HepG2 (cell line): Measurements from ENCODE around the gene FRMD4A. TPM values are rescaled to one million over a fixed set of nuclear protein-coding genes. Genes with fewer than 3 reads are reported as not detected.
"Not testable (repeated sequence)": the region's sequence is repeated elsewhere in the genome, so short reads cannot be mapped to it uniquely, and the experiment has no call there.

Source experiments
- ATAC-seq: fragments of 200-7000 bp; cut with Tn5 transposase; 3 replicates; pipeline ENCODE4 v1.9.1; 2020; ENCODE audit warnings: mild to moderate bottlenecking, moderate library complexity
- BruUV-seq: library from RNA; stranded (reverse); fragments of 400-500 nt; replicated peaks from 2 replicates; lab custom pipeline; 2021; lab: Mats Ljungman, UMichigan
- CTCF ChIA-PET: fragments of 300-600 bp; formaldehyde crosslinking; extraction: SDS; loops from one replicate; lab custom pipeline; 2021; ENCODE audit warnings: low total read pairs, inconsistent platforms, low intra/inter-chr PET ratio; lab: Yijun Ruan, JAX
- POLR2A ChIA-PET: fragments of 350-600 bp; sonication (Branson Sonifier 250); formaldehyde crosslinking; loops from one replicate; lab custom pipeline; 2020; ENCODE audit warnings: antibody characterized with exemption, inconsistent platforms; lab: Yijun Ruan, JAX
- DNase-seq: peaks from one replicate; pipeline ENCODE4 v3.0.0-alpha.2; 2015; ENCODE audit warnings: low spot score
- FAIRE-seq: peaks from 3 replicates; lab custom pipeline; 2011; peaks lifted over from hg19 to GRCh38; lab: Jason Lieb, UNC
- H2AFZ ChIP-seq: one replicate; pipeline ENCODE4 v1.6.1; 2011; ENCODE audit warnings: low read length, inconsistent platforms
- H3K27ac ChIP-seq: fragments of 300-600 bp; 3 replicates; pipeline ENCODE4 v1.8.0; 2011; ENCODE audit warnings: mixed run types, mild to moderate bottlenecking, mixed read lengths, low read length, inconsistent platforms; ENCODE audit not compliant: insufficient read depth; ENCODE audit errors: extremely low read length
- H3K27me3 ChIP-seq, 2 experiments: fragments of 200-600 bp in 1 of 2; 2 replicates in 1 of 2; 3 replicates in 1 of 2; pipeline versions ENCODE4 v1.6.0 to v1.8.0; 2011; ENCODE audit warnings: low read length in 2 of 2, mild to moderate bottlenecking in 2 of 2, moderate library complexity in 2 of 2, inconsistent platforms in 1 of 2; ENCODE audit not compliant: insufficient read depth in 2 of 2, control insufficient read depth in 1 of 2
- H3K36me3 ChIP-seq, 2 experiments: fragments of 200-600 bp in 1 of 2; replicated peaks in 1 of 2; 2 replicates in 1 of 2; 3 replicates in 1 of 2; pipeline versions ENCODE4 v1.5.1 to v1.8.0; 2011; ENCODE audit warnings: low read length in 2 of 2, inconsistent platforms in 1 of 2; ENCODE audit not compliant: insufficient read depth in 2 of 2, control insufficient read depth in 1 of 2
- H3K4me1 ChIP-seq: 2 replicates; pipeline ENCODE4 v1.5.1; 2012; ENCODE audit warnings: low read length, inconsistent platforms; ENCODE audit not compliant: insufficient read depth
- H3K4me2 ChIP-seq: 2 replicates; pipeline ENCODE4 v1.6.0; 2011; ENCODE audit warnings: low read depth, low read length, inconsistent platforms
- H3K4me3 ChIP-seq, 3 experiments: fragments of 200-600 bp in 1 of 3; sonication (generic), shearing (Covaris generic) in 1 of 3; replicated peaks in 1 of 3; 2 replicates each; pipeline ENCODE4 v1.5.1; 2011 to 2016; ENCODE audit warnings: low read length in 3 of 3, inconsistent platforms in 2 of 3, low read depth in 2 of 3, mild to moderate bottlenecking in 2 of 3, control low read depth in 1 of 3, mixed read lengths in 1 of 3; ENCODE audit not compliant: insufficient read depth in 1 of 3
- H3K79me2 ChIP-seq: one replicate; pipeline ENCODE4 v1.6.1; 2011; ENCODE audit warnings: low read length, inconsistent platforms; ENCODE audit not compliant: insufficient read depth
- H3K9ac ChIP-seq: 2 replicates; pipeline ENCODE4 v1.6.0; 2011; ENCODE audit warnings: mild to moderate bottlenecking, low read depth, low read length, inconsistent platforms; ENCODE audit not compliant: insufficient read depth
- H3K9me3 ChIP-seq: 2 replicates; pipeline ENCODE4 v1.5.1; 2012; ENCODE audit warnings: mild to moderate bottlenecking, low read length
- H4K20me1 ChIP-seq: 2 replicates; pipeline ENCODE4 v1.6.0; 2011; ENCODE audit warnings: inconsistent platforms, mild to moderate bottlenecking, low read length, moderate library complexity; ENCODE audit not compliant: insufficient read depth
- ELF1 ChIP-seq: sonication (generic); formaldehyde crosslinking; IDR thresholded peaks from 2 replicates; pipeline ENCODE4 v1.4.0; 2020; ENCODE audit warnings: missing genetic modification reagents
- RFX1 ChIP-seq: fragments of 450-650 bp; IDR thresholded peaks from 2 replicates; pipeline ENCODE4 v1.6.1; 2017
- TGIF2 ChIP-seq: IDR thresholded peaks from 2 replicates; pipeline ENCODE4 v1.6.1; 2016; ENCODE audit warnings: control low read depth, missing compliant biosample characterization
- WGBS: methylation state at CpG from one replicate; pipeline ENCODE4 v1.1.6; 2017; ENCODE audit warnings: low lambda C conversion rate; 5-methylcytosine and 5-hydroxymethylcytosine counted together
- in situ Hi-C: cut with HindIII; loops from 2 replicates; pipeline ENCODE4 v1.10.0; 2017; ENCODE audit warnings: low pct_unique_long_range_greater_than_20kb; ENCODE audit not compliant: extremely low pct_ligation_motif_present
- intact Hi-C: fragments of 100-400 bp; cut with micrococcal nuclease; formaldehyde crosslinking; loops from one replicate; pipeline ENCODE4 v1.10.0; 2022; ENCODE audit not compliant: unreplicated experiment
- polyA plus RNA-seq, 8 experiments: library from polyadenylated mRNA; depleted of rRNA in 3 of 8; stranded (reverse) in 7 of 8; unstranded in 1 of 8; fragments of >200 nt; fragmentation: Illumina TruSeq in 4 of 8; extraction: Trizol in 4 of 8; gene quantifications; 2 replicates each; pipeline versions ENCODE4 v1.2.1 to v1.2.3, GENCODE V29; 2011 to 2016; ENCODE audit warnings: low read depth in 4 of 8, missing spikeins in 1 of 8, mixed read lengths in 1 of 8; ENCODE audit not compliant: insufficient read depth in 1 of 8
- total RNA-seq, 5 experiments: library from RNA; depleted of rRNA; stranded (reverse); fragments of >200 nt; fragmentation: Illumina TruSeq; extraction: Trizol; gene quantifications; 2 replicates each; pipeline ENCODE4 v1.2.3, GENCODE V29; 2016; ENCODE audit warnings: low read depth in 1 of 5
- TF ChIP-seq, protein P1 (sequence below): sonication (generic); formaldehyde crosslinking; IDR thresholded peaks from 2 replicates; pipeline ENCODE4 v1.4.0; 2020; ENCODE audit warnings: missing genetic modification reagents
- TF ChIP-seq, protein P2 (sequence below): sonication (generic); formaldehyde crosslinking; IDR thresholded peaks from 2 replicates; pipeline ENCODE4 v1.5.1; 2020; ENCODE audit warnings: missing genetic modification reagents, mild to moderate bottlenecking, borderline replicate concordance

The FRMD4A gene
- total and polyA plus RNA-seq, 2 of the 13 experiments (the other 11 are each of a cell fraction or from before 2014, with no cell fraction given) = 0.09 to 0.26 TPM

- TF ChIP-seq, protein P1, sequence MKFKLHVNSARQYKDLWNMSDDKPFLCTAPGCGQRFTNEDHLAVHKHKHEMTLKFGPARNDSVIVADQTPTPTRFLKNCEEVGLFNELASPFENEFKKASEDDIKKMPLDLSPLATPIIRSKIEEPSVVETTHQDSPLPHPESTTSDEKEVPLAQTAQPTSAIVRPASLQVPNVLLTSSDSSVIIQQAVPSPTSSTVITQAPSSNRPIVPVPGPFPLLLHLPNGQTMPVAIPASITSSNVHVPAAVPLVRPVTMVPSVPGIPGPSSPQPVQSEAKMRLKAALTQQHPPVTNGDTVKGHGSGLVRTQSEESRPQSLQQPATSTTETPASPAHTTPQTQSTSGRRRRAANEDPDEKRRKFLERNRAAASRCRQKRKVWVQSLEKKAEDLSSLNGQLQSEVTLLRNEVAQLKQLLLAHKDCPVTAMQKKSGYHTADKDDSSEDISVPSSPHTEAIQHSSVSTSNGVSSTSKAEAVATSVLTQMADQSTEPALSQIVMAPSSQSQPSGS (CRISPR knock-in tag) = no peak
- TF ChIP-seq TGIF2 = no peak
Observed at GRCh38 chr10:14241196-14241595, 89.5 kb downstream of the FRMD4A start (continued).

GRCh38 chr10:14240253-14241189, 90.2 kb downstream of the FRMD4A start:
- no TSS peak for BruUV-seq
- Histone ChIP-seq H3K9ac (no peak overlapping the region), H3K4me3 (no peak overlapping the region), H4K20me1 (no peaks in the 10 kb centered on the region), H3K9me3 (no peaks in the 10 kb centered on the region), H3K79me2 (no peaks in the 10 kb centered on the region), H3K27ac (no peak overlapping the region), H3K4me1 (no peaks in the 10 kb centered on the region), H3K4me2 (no peak overlapping the region), H3K27me3 (no peaks in the 10 kb centered on the region; a peak in 1 of 5 replicates), H3K36me3 (no peaks in the 10 kb centered on the region), H2AFZ (no peak overlapping the region)
- no peak for ATAC-seq
- 0 out of 2 replicates have a peak, but pooled peaks have one; percentile 13 for TF ChIP-seq RFX1
- TF ChIP-seq, protein P2, sequence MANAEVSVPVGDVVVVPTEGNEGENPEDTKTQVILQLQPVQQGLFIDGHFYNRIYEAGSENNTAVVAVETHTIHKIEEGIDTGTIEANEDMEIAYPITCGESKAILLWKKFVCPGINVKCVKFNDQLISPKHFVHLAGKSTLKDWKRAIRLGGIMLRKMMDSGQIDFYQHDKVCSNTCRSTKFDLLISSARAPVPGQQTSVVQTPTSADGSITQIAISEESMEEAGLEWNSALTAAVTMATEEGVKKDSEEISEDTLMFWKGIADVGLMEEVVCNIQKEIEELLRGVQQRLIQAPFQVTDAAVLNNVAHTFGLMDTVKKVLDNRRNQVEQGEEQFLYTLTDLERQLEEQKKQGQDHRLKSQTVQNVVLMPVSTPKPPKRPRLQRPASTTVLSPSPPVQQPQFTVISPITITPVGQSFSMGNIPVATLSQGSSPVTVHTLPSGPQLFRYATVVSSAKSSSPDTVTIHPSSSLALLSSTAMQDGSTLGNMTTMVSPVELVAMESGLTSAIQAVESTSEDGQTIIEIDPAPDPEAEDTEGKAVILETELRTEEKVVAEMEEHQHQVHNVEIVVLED (CRISPR knock-in tag) = no peak
- TF ChIP-seq ELF1 = no peak
- FAIRE-seq = no peak
- in situ Hi-C loops = no loop called here
- intact Hi-C loops = loop anchor here (5.0 kb wide), 1 partner anchor 453 kb away; no protein-coding TSS in a partner anchor
- ChIA-PET CTCF (no interaction called here), POLR2A (no interaction called here)
- no peak for DNase-seq
- 27% methylated on average over 13 of the region's 13 CpGs for WGBS

DNA sequence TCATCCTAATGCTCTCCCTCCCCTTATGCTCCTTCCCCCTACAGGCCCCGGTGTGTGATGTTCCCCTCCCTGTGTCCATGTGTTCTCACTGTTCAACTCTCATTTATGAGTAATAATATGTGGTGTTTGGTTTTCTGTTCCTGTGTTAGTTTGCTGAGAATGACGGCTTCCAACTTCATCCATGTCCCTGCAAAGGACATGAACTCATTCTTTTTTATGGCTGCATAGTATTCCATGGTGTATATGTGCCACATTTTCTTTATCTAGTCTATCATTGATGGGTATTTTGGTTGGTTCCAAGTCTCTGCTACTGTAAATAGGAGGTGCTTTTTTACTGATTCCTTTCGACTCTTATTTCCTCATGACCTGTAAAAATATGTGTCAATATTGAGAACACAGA, 92.1 kb downstream of the FRMD4A start:
- H3K9ac ChIP-seq, POLR2A ChIA-PET, H3K36me3 ChIP-seq, H3K4me2 ChIP-seq, ATAC-seq, H3K4me3 ChIP-seq, H3K9me3 ChIP-seq, H3K4me1 ChIP-seq, intact Hi-C loops, DNase-seq, FAIRE-seq, H2AFZ ChIP-seq, H3K27me3 ChIP-seq, H3K79me2 ChIP-seq, CTCF ChIA-PET, H3K27ac ChIP-seq, BruUV-seq, H4K20me1 ChIP-seq, in situ Hi-C loops: not testable (repeated sequence)
- WGBS = 0% methylated on average over 3 of the region's 3 CpGs
